Kidney capillary endothelial cell (primary cell): ENCODE data around the gene KRTAP10-5.
"Not testable (repeated sequence)": the region's sequence is repeated elsewhere in the genome, so short reads cannot be mapped to it uniquely, and the experiment has no call there.

Source experiments
- DNase-seq: peaks from one replicate; pipeline ENCODE4 v3.0.0-alpha.2; 2018; ENCODE audit warnings: low spot score

Gene KRTAP10-5, protein sequence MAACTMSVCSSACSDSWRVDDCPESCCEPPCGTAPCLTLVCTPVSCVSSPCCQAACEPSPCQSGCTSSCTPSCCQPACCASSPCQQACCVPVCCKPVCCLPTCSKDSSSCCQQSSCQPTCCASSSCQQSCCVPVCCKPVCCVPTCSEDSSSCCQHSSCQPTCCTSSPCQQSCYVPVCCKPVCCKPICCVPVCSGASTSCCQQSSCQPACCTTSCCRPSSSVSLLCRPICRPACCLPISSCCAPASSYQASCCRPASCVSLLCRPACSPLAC

GRCh38 chr21:44580231-44580821, at the start of gene KRTAP10-5:
TSS of gene KRTAP10-5 (minus strand) at chr21:44580604. CDS start at chr21:44580578, 26 bp downstream.
- not testable (repeated sequence) for DNase-seq

DNA sequence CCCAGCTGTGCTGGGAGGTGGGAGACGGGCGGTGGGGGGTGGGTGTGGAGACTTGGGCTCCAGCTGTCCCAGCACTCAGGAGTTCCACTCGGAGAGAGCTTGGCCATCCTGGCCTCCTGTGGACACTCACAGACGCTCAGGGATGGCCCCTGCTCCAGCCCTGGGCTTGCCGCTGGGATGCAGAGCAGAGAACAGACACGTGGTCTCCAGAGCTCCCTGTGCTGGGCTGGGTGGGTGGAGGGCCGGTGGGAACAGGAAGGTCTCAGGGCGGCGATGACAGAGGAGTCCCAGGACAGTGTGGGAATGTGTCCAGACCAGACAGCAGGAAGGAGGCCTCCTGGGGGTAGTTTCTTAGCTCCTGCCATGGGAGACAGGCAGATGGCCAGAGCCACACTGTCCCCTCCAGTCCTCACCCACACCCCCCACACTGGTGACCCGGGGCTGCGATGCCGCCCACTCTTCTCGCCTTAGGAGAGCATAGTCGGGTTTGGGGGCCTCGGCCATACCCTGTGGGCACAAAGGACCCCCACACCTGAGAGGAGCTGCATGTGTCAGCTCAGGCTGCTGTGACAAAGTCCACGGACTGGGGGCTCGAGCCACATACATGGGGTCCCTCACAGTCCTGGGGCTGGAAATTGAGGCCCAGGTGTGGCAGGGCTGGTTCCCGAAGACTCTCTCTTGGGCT, 48.4 kb upstream of the KRTAP10-5 start:
- no peak for DNase-seq

DNA sequence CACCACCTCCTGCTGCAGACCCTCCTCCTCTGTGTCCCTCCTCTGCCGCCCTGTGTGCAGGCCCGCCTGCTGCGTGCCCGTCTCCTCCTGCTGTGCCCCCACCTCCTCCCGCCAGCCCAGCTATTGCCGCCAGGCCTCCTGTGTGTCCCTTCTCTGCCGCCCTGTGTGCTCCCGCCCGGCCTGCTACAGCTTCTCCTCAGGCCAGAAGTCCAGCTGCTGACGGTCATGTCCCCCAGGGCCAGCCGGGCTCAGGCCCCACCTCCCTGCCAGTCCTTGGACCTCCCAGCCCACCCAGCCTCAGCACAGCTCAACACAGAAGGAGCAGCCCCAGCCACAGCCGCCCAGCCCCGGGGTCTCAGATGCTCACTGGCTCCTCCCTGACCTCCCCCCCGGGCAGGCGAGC, 47.4 kb upstream of the KRTAP10-5 start:
- DNase-seq = not testable (repeated sequence)

DNA sequence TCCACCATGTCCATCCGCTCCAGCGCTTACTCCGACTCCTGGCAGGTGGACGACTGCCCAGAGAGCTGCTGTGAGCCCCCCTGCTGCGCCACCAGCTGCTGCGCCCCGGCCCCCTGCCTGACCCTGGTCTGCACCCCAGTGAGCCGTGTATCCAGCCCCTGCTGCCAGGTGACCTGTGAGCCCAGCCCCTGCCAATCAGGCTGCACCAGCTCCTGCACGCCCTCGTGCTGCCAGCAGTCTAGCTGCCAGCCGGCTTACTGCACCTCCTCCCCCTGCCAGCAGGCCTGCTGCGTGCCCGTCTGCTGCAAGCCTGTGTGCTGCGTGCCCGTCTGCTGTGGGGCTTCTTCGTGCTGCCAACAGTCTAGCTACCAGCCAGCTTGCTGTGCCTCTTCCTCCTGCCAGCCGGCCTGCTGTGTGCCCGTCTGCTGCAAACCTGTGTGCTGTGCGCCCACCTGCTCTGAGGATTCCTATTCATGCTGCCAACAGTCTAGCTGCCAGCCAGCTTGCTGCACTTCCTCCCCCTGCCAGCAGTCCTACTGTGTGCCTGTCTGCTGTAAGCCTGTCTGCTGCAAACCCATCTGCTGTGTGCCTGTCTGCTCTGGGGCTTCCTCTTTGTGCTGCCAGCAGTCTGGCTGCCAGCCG, 46.9 kb upstream of the KRTAP10-5 start:
- DNase-seq = not testable (repeated sequence)

- DNase-seq = no peak
Observed at GRCh38 chr21:44626673-44627143, 46.3 kb upstream of the KRTAP10-5 start, which contains the start of gene KRTAP10-9. TSS of gene KRTAP10-9 (plus strand) at chr21:44627093. CDS start at chr21:44627172, 79 bp downstream.

- no peak for DNase-seq
Observed at GRCh38 chr21:44626262-44626661, 45.9 kb upstream of the KRTAP10-5 start.

DNA sequence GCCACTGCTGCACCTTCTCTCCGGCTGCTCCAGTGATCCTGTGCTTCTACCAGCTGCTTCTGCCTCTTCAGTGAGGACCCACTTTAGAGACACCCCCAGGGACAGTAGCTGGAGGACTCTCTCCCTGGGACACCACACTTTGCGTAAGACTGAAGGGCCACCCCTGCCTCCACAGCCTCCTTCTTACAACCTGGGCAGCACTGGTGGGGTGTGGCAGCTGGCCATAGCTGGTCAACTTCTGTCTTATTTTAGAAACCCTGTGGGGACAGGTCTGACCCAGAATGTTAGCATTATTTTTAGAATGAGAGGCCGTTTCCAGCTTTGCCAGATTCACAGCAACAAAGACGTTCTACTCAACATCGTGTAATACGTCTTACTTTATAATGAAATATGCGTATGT, 45.4 kb upstream of the KRTAP10-5 start:
- no peak for DNase-seq

- DNase-seq = no peak
Observed at GRCh38 chr21:44623575-44623974, 43.2 kb upstream of the KRTAP10-5 start.

DNA sequence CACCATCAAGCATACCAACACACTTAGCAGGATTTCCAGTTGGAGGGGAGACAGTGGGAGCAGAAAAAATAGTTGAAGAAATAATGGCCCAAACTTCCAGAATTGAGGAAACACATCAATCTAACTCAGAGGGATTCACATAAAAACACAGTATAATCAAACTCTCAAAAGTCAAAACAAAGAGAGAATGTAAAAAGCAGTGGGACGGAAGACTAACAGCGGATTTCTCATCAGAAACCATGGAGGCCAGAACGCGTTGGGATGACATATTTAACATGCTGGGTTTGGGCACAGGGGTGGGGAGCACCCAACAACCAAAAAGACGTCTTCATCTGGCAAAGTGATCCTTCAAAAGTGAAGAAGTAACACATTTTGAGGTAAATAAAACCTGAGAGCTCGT, 39.5 kb upstream of the KRTAP10-5 start:
- no peak for DNase-seq

DNA sequence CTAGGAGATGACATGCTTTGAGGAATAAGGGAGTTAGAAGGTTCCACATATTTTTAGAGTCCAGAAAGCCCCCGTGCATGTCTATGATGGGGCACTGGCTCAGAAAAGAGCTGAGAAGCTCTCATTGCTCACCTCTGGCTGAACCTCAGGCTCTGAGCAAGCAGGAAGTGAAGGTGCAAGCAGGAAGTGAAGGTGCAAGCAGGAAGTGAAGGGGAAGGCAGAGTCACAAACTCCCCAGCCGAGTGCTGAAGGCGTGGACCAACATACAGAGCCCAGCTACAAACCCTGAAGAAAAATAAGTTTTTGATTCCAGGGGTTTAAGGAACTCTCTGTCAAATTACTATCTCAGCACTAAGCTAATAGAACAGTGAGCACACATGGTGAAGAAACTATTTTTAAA, 38.5 kb upstream of the KRTAP10-5 start:
- DNase-seq = peak; percentile 3

DNA sequence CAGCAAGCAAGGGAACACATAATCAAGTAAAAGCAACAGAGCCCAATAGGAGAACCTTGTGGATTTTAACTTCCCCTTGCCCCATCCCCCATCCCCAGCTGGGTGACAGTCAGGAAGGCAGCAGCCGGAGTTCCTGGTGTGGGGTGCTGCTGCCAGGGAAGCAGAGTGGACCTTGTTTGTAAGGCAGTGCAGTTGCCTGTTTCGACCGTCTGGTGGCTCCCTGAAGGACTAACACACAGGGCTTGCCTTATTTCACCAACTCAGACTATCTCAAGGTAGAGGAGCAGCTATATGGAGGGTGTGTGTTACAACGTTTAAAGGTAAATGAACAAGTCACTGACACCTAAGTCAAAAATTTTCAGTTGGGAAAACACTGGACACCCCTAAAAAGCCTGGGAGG, 38.1 kb upstream of the KRTAP10-5 start:
- DNase-seq = peak; percentile 2

DNA sequence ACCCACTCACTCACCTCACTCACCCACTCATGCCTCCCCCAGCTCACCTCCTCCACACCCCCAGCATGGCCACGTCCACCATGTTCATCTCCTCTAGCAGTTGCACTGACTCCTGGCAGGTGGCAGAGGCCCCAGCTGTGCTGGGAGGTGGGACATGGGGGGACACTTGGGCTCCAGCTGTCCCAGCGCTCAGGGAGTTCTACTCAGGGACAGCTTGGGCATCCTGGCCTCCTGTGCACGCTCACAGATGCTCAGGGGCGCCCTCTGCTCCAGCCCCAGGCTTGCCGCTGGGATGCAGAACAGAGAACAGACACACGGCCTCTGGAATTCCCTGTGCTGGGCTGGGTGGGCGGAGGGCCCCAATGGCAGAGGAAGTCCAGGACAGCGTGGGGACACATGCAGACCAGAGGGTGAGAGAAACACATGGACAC, 36.7 kb upstream of the KRTAP10-5 start:
- DNase-seq = no peak

DNA sequence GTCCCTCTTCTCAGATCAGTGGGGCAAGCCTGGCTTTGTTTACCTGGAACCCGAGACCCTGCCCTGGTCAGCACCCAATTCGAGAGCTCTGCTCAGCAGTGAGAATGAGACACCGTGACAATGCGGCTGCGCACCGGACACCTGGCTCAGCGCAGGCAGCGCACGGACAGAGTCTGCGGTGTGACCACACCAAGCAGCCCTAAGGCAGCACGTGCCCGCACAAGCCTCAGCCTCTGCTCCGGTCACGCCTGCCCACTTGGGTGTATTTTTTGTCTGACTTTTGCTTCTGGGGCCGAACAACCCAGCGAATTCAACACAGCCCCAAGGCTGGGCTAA, 36.2 kb upstream of the KRTAP10-5 start:
- no peak for DNase-seq

- no peak for DNase-seq
Observed at GRCh38 chr21:44615911-44616590, 35.6 kb upstream of the KRTAP10-5 start.

GRCh38 chr21:44615466-44615865, 35.1 kb upstream of the KRTAP10-5 start:
- no peak for DNase-seq

- no peak for DNase-seq
Observed at GRCh38 chr21:44614961-44615391, 34.6 kb upstream of the KRTAP10-5 start.

DNA sequence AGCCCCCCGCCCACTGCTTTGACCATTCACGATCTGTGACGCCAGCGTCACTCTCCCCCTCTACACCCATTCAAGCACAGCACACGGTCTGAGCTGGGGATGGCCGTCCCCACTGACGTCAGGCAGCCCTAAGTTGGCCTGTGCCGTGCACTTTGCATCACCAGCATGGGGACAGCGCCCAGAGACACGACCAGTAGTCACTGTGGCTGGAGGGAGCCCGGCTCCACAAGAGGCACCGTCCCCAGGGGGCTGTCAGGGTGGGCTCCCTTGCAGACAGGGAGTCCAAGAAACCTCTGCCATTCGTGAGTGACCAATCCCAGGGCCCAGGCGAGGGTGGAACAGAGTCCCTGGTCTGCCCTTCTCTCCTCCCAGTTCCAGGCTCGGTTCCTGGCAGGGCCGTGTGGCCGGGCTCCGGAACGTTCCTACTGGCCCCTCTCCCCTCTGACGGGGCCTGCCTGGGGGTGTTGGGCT, 33.8 kb upstream of the KRTAP10-5 start:
- no peak for DNase-seq

DNA sequence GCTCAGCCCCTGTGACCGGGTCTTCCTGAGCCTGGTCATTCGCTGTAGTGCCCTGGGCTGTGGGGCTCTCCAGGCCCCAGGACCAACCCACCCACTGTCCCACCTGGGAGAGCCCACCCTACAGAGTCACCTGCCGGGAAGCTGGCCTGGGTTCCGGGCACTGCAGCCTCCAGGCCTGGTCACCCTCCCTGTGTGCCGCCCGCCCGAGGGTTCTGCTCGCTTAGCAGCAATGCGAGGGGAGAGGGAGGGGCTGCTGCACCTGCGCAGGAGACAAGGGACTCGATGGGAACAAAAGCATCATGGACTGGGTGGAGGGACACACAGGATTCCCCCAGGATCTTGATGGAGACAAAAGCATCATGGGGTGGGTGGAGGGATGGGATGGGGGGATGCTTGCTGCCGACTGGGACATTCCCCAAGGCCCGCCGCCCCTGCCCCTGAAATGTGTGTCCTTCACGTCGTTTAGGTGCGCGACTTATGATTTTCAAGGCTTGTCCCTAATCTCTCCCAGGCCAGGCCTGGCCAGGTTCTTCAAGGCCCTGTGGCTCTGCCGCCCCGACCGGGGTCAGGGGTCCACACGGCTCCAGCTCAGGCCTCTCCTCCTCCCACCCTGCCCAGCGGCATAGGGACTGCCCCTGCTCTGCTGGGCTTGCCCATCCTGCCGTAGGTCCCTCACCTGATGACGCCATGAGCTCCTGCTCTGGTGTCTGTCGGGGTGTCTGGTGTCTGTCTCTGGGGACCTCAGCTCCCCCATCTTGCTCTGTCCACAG, 33.2 kb upstream of the KRTAP10-5 start:
- DNase-seq = no peak

GRCh38 chr21:44612669-44613229, 32.3 kb upstream of the KRTAP10-5 start:
- DNase-seq = no peak

DNA sequence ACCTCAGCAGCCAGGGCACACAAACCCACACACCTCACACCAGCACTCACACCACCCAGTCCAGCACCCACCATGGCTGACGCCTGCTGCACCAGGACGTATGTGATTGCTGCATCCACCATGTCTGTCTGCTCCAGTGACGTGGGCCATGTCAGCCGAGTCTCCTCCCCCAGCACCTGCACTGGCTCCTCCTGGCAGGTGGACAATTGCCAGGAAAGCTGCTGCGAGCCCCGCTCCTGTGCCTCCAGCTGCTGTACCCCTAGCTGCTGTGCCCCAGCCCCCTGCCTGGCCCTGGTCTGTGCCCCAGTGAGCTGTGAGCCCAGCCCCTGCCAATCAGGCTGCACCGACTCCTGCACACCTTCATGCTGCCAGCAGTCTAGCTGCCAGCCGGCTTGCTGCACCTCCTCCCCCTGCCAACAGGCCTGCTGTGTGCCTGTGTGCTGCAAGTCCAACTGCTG, 31.7 kb upstream of the KRTAP10-5 start, which contains the start of gene KRTAP10-8:
Gene KRTAP10-8, plus strand, starts transcription at position 51 of the 458 bp plus-strand sequence. Its CDS starts 22 bp downstream, at position 73.
- no peak for DNase-seq
